Panc1 (cell line): ENCODE measurements around the gene CCNG2. TPM values are rescaled to one million over a fixed set of nuclear protein-coding genes. Genes with fewer than 3 reads are reported as not detected.

Experiments
- ATAC-seq: fragments of 200-7000 bp; cut with Tn5 transposase; 2 replicates; pipeline ENCODE4 v1.9.1; 2020; ENCODE audit warnings: mild to moderate bottlenecking, moderate library complexity
- BruUV-seq: library from RNA; stranded (reverse); fragments of 400-500 nt; replicated peaks from 2 replicates; lab custom pipeline; 2021; lab: Mats Ljungman, UMichigan
- CTCF ChIA-PET: fragments of 300-600 bp; sonication (Branson Sonifier 250); formaldehyde crosslinking; loops from one replicate; lab custom pipeline; 2022; ENCODE audit warnings: antibody characterized with exemption; lab: Charles Lee
- POLR2A ChIA-PET: fragments of 300-600 bp; sonication (Branson Sonifier 250); formaldehyde crosslinking; loops from one replicate; lab custom pipeline; 2022; ENCODE audit warnings: antibody characterized with exemption; lab: Charles Lee
- DNase-seq: peaks from one replicate; pipeline ENCODE4 v3.0.0-alpha.2; 2010; ENCODE audit warnings: low read depth, low spot score
- H3K27ac ChIP-seq: 2 replicates; pipeline ENCODE4 v1.5.1; 2011; ENCODE audit warnings: mild to moderate bottlenecking, low read length, inconsistent platforms
- H3K27me3 ChIP-seq: fragments of 200-500 bp; sonication (Bioruptor generic); 2 replicates; pipeline ENCODE4 v1.6.0; 2014; ENCODE audit warnings: low read length, inconsistent platforms; ENCODE audit not compliant: control insufficient read depth, insufficient read depth
- H3K36me3 ChIP-seq: fragments of 200-500 bp; sonication (Bioruptor generic); 2 replicates; pipeline ENCODE4 v1.5.1; 2014; ENCODE audit warnings: inconsistent platforms, mild to moderate bottlenecking, low read length, moderate library complexity; ENCODE audit not compliant: control insufficient read depth, insufficient read depth
- H3K4me1 ChIP-seq: 2 replicates; pipeline ENCODE4 v1.5.1; 2011; ENCODE audit warnings: inconsistent platforms, mild to moderate bottlenecking, low read length, moderate library complexity; ENCODE audit not compliant: control insufficient read depth, insufficient read depth
- H3K4me3 ChIP-seq, 2 experiments: 2 replicates each; pipeline ENCODE4 v1.5.1; 2011 to 2012; ENCODE audit warnings: low read depth in 2 of 2, low read length in 2 of 2, mild to moderate bottlenecking in 2 of 2, inconsistent platforms in 1 of 2, moderate library complexity in 1 of 2
- H3K9me3 ChIP-seq: fragments of 200-500 bp; sonication (Bioruptor generic); 2 replicates; pipeline ENCODE4 v1.5.1; 2014; ENCODE audit warnings: low read depth, mild to moderate bottlenecking, inconsistent platforms, low read length, moderate library complexity; ENCODE audit not compliant: control insufficient read depth, insufficient read depth
- CTCF ChIP-seq: fragments of 450-650 bp; IDR thresholded peaks from 2 replicates; pipeline ENCODE4 v1.5.1; 2017; ENCODE audit warnings: mild to moderate bottlenecking
- POLR2AphosphoS5 ChIP-seq: IDR thresholded peaks from 2 replicates; pipeline ENCODE4 v1.6.1; 2012; ENCODE audit warnings: mild to moderate bottlenecking, low read depth, low read length, moderate library complexity
- SIN3A ChIP-seq: IDR thresholded peaks from 2 replicates; pipeline ENCODE4 v1.6.1; 2012; ENCODE audit warnings: low read depth, mild to moderate bottlenecking, low read length, moderate library complexity, borderline replicate concordance; ENCODE audit not compliant: insufficient read depth
- TCF7L2 ChIP-seq: IDR thresholded peaks from 2 replicates; pipeline ENCODE4 v1.6.1; 2011; ENCODE audit warnings: mild to moderate bottlenecking, low read depth, low read length, inconsistent platforms
- in situ Hi-C: cut with HindIII; loops from 2 replicates; pipeline ENCODE4 v1.10.0; 2016; ENCODE audit warnings: low sequenced_read_pairs, low pct_unique_long_range_greater_than_20kb
- intact Hi-C: fragments of 100-400 bp; cut with micrococcal nuclease; formaldehyde crosslinking; loops from one replicate; pipeline ENCODE4 v1.10.0; 2022; ENCODE audit not compliant: unreplicated experiment
- total RNA-seq: library from RNA; stranded (reverse); gene quantifications from one replicate; pipeline ENCODE4 v1.2.1, GENCODE V29; 2021; ENCODE audit not compliant: unreplicated experiment

The CCNG2 gene
- total RNA-seq, 1 experiment from 2014 or later = 18.4 TPM

GRCh38 chr4:77146186-77147078 is 10.6 kb upstream of the CCNG2 start:
- no TSS peak for BruUV-seq
- TF ChIP-seq POLR2AphosphoS5 (no peak), CTCF (no peak), TCF7L2 (no peak), SIN3A (no peak)
- Histone ChIP-seq H3K27ac (peak overlapping the region; percentile 54; the same call in 1 of the 2 replicates), H3K9me3 (no peaks in the 10 kb centered on the region), H3K36me3 (no peaks in the 10 kb centered on the region), H3K27me3 (no peaks in the 10 kb centered on the region), H3K4me1 (peaks cover 5% of the 10 kb centered on the region), H3K4me3 (no peak overlapping the region)
- POLR2A ChIA-PET = interaction anchor here (1.0 kb wide), 1 partner anchor 8 kb away, joined by 8 read pairs; no protein-coding TSS in a partner anchor
- CTCF ChIA-PET = interaction anchor here (1.1 kb wide), 1 partner anchor 51 kb away, joined by 3 read pairs; no protein-coding TSS in a partner anchor
- intact Hi-C loops = no loop called here
- in situ Hi-C loops = no loop called here
- DNase-seq = no peak
- peak; percentile 73; the same call in 1 of the 2 replicates for ATAC-seq

- Histone ChIP-seq H3K27me3 (no peaks in the 10 kb centered on the region), H3K9me3 (no peaks in the 10 kb centered on the region), H3K4me1 (peaks cover 5% of the 10 kb centered on the region), H3K4me3 (no peak overlapping the region), H3K27ac (peak overlapping the region; percentile 54), H3K36me3 (no peaks in the 10 kb centered on the region)
- no peak for TF ChIP-seq POLR2AphosphoS5
- in situ Hi-C loops (no loop called here), intact Hi-C loops (no loop called here)
- no peak for ATAC-seq
- no TSS peak for BruUV-seq
- no peak for DNase-seq
- POLR2A ChIA-PET = no interaction called here
- CTCF ChIA-PET = no interaction called here
Measured at GRCh38 chr4:77147079-77147782, 9.8 kb upstream of the CCNG2 start.

GRCh38 chr4:77148078-77148477 is 8.9 kb upstream of the CCNG2 start:
- no peak for ATAC-seq
- intact Hi-C loops (no loop called here), in situ Hi-C loops (no loop called here)
- H3K4me3 ChIP-seq = no peak overlapping the region
- CTCF ChIA-PET = no interaction called here
- no peak for TF ChIP-seq POLR2AphosphoS5
- BruUV-seq = no TSS peak
- 0 out of 2 replicates have a peak overlapping the region, but pooled peaks have one; percentile 2 for H3K27ac ChIP-seq
- no peaks in the 10 kb centered on the region for H3K27me3 ChIP-seq
- H3K9me3 ChIP-seq = no peaks in the 10 kb centered on the region
- peaks cover 5% of the 10 kb centered on the region for H3K4me1 ChIP-seq
- no peak for DNase-seq
- H3K36me3 ChIP-seq = no peaks in the 10 kb centered on the region
- POLR2A ChIA-PET = no interaction called here
